ENCODE data around the gene GASK1B. TPM values are rescaled to one million over a fixed set of nuclear protein-coding genes. Genes with fewer than 3 reads are reported as not detected.

GASK1B gene
- total and polyA plus RNA-seq, 2 donors (not counting 3 experiments of a cell fraction or from before 2014, with no cell fraction given), result 160 to 235 TPM

GRCh38 chr4:158169506-158169905 lies 3.3 kb downstream of the GASK1B start:
- no TSS peak for BruUV-seq (replicated peaks)
- no peaks in the 10 kb centered on the region for H3K27me3 ChIP-seq (ENCODE audit: control insufficient read depth in 2 of 2, insufficient read depth in 2 of 2, low read length in 2 of 2)
- H3K9me1 ChIP-seq (replicated peaks; ENCODE audit: control insufficient read depth, extremely low read depth, insufficient read depth, low read length), result no peaks in the 10 kb centered on the region
- peak overlapping the region; percentile 82 for H3K9ac ChIP-seq (replicated peaks; ENCODE audit: extremely low read depth, insufficient read depth, low read length)
- dilution Hi-C loops (cut with MboI; ENCODE audit: extremely low pct_ligation_motif_present, low sequenced_read_pairs), result loop anchor here (25.0 kb wide), 1 partner anchor 157 kb away; no protein-coding TSS in a partner anchor
- peak overlapping the region; percentile 53 to 94 (median 57) for H3K4me3 ChIP-seq (replicated peaks in 1 of 3; ENCODE audit: insufficient read depth in 1 of 3, low read depth in 1 of 3, low read length in 3 of 3)
- peak; percentile 52 for DNase-seq (ENCODE audit: low read depth, low spot score)
- H3K9me3 ChIP-seq (replicated peaks; ENCODE audit: control insufficient read depth, insufficient read depth, low read length), result no peaks in the 10 kb centered on the region
- H3K4me1 ChIP-seq (ENCODE audit: control insufficient read depth, extremely low read depth, insufficient read depth, low read length), result peaks cover 47% of the 10 kb centered on the region
- peak overlapping the region; percentile 54 for H3K27ac ChIP-seq (ENCODE audit: insufficient read depth, low read depth, low read length)
- peak overlapping the region; percentile 5 for H2AFZ ChIP-seq (ENCODE audit: low read depth, low read length)
- no peaks in the 10 kb centered on the region for H4K20me1 ChIP-seq (replicated peaks; ENCODE audit: control insufficient read depth, extremely low read depth, insufficient read depth, low read length)
- peak overlapping the region; percentile 92 for H3K4me2 ChIP-seq (ENCODE audit: insufficient read depth, low read length)
- FAIRE-seq, result peak; percentile 26
- peaks cover 0 to 5% of the 10 kb centered on the region in 2 experiments for H3K36me3 ChIP-seq (ENCODE audit: control insufficient read depth in 2 of 2, extremely low read depth in 1 of 2, insufficient read depth in 2 of 2, low read length in 2 of 2)
- CTCF ChIA-PET, result interaction anchor here (0.7 to 3.6 kb wide), 10 partner anchors 34 to 176 kb away, joined by 3 to 29 read pairs (median 6); partner anchors contain the start of gene TMEM144
- peaks cover 72% of the 10 kb centered on the region for H3K79me2 ChIP-seq (ENCODE audit: control insufficient read depth, insufficient read depth, low read length)
- POLR2A ChIA-PET, result no interaction called here
- TF ChIP-seq GATA2 (IDR thresholded peaks at IDR 0.05; ENCODE audit: insufficient read depth, insufficient read length, low read depth, low read length), result no peak
- TF ChIP-seq MAX (IDR thresholded peaks at IDR 0.05; ENCODE audit: insufficient read depth, insufficient read length), result no peak
- no peak for TF ChIP-seq EZH2 (IDR thresholded peaks at IDR 0.05; ENCODE audit: borderline replicate concordance, low read depth, low read length, severe bottlenecking)
- TF ChIP-seq FOS (IDR thresholded peaks at IDR 0.05; ENCODE audit: borderline replicate concordance, insufficient read depth, low read length), result no peak
- no peak for TF ChIP-seq POLR2A (IDR thresholded peaks at IDR 0.05; ENCODE audit: low read depth, low read length)
- TF ChIP-seq CTCF (IDR thresholded peaks at IDR 0.05; ENCODE audit: extremely low read depth in 1 of 2, insufficient read depth in 1 of 2, low read depth in 1 of 2, low read length in 2 of 2), result no peak
- no peak for TF ChIP-seq JUN (IDR thresholded peaks at IDR 0.05; ENCODE audit: borderline replicate concordance, insufficient read depth, insufficient read length, low read depth)
- TF ChIP-seq POLR2AphosphoS5 (IDR thresholded peaks at IDR 0.05; ENCODE audit: insufficient read depth, low read depth, low read length), result no peak
- no peak for TF ChIP-seq MYC (IDR thresholded peaks at IDR 0.05; ENCODE audit: low read depth, low read length)
- intact Hi-C loops (cut with micrococcal nuclease), result no loop called here
